Measurements from ENCODE around the gene ETS2. TPM values are rescaled to one million over a fixed set of nuclear protein-coding genes. Genes with fewer than 3 reads are reported as not detected.

The ETS2 gene
- total and polyA plus RNA-seq, 2 of the 4 experiments (the other 2 are of a cell fraction), result 21.3 to 21.7 TPM

DNA sequence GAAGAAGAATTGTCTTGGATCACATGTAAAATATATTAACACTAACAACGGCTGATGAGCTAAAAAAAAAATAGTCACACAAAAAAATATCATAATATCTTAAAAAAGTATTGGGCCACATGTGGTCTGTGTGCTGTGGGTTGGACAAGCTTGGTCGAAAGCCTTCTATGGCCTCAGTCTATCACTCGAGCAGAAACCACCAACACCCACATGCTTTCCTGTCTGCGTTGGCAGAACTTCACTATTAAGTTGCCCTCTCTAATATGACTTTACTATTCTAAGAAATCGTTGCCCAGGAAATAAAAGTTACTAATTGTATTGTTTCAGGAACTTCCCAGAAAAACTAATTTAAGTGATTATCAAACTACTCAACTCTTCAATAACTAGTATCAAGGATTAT lies 28.2 kb upstream of the ETS2 start:
- Histone ChIP-seq H3K4me3 (ENCODE audit: insufficient read depth, low read depth, low read length) (no peak overlapping the region), H2AK9ac (replicated peaks; ENCODE audit: low read depth, low read length, poor library complexity) (no peak overlapping the region), H3K27ac (ENCODE audit: insufficient read depth, low read length) (no peak overlapping the region), H3K9ac (ENCODE audit: low read depth, low read length) (no peak overlapping the region), H3K18ac (ENCODE audit: low read depth, low read length) (no peak overlapping the region), H3K14ac (replicated peaks; ENCODE audit: low read depth, low read length) (no peak overlapping the region), H4K20me1 (ENCODE audit: insufficient read depth, low read length) (no peaks in the 10 kb centered on the region), H4K91ac (ENCODE audit: insufficient read depth, low read depth, low read length) (no peak overlapping the region), H4K8ac (ENCODE audit: low read depth in 2 of 2, low read length in 2 of 2) (no peak overlapping the region), H3K36me3 (ENCODE audit: control insufficient read depth, insufficient read depth, low read length) (no peaks in the 10 kb centered on the region), H3K56ac (ENCODE audit: extremely low read depth, insufficient read depth, low read length) (no peak overlapping the region), H3K9me1 (ENCODE audit: insufficient read depth, low read length) (peaks cover 17% of the 10 kb centered on the region), H3K4ac (ENCODE audit: low read depth, low read length) (no peak overlapping the region), H3K79me1 (ENCODE audit: low read depth in 1 of 2, low read length in 2 of 2) (peaks cover 0 to 2% of the 10 kb centered on the region in 2 experiments; a peak in 1 of 4 replicates), H3K4me1 (ENCODE audit: control insufficient read depth, insufficient read depth, low read length) (peaks cover 13% of the 10 kb centered on the region), H2BK5ac (ENCODE audit: low read depth, low read length, poor library complexity, severe bottlenecking) (no peak overlapping the region), H3K9me3 (ENCODE audit: control insufficient read depth, insufficient read depth, low read length) (peaks cover 15% of the 10 kb centered on the region), H3K27me3 (ENCODE audit: control insufficient read depth, insufficient read depth, low read length) (no peaks in the 10 kb centered on the region), H3K23ac (ENCODE audit: low read depth, low read length) (no peak overlapping the region), H2BK15ac (ENCODE audit: low read depth, low read length) (no peak overlapping the region), H2BK20ac (ENCODE audit: low read depth, low read length) (no peak overlapping the region), H2AFZ (replicated peaks; ENCODE audit: low read length, poor library complexity) (no peak overlapping the region), H4K5ac (ENCODE audit: low read depth, low read length) (no peak overlapping the region), H3K4me2 (ENCODE audit: low read depth, low read length) (no peak overlapping the region), H2BK120ac (ENCODE audit: low read depth, low read length) (no peak overlapping the region), H2AK5ac (ENCODE audit: low read depth, low read length) (no peak overlapping the region)
- WGBS, 2 experiments (ENCODE audit: extremely low coverage in 2 of 2, insufficient read length in 1 of 2), result no CpG with 5 or more reads among the region's 5 CpGs
- dilution Hi-C loops (cut with HindIII; ENCODE audit: low sequenced_read_pairs, unreplicated experiment), result no loop called here
- intact Hi-C loops (cut with micrococcal nuclease), result no loop called here
- POLR2A ChIA-PET (ENCODE audit: unreplicated experiment), result no interaction called here
- TF ChIP-seq, protein P1, sequence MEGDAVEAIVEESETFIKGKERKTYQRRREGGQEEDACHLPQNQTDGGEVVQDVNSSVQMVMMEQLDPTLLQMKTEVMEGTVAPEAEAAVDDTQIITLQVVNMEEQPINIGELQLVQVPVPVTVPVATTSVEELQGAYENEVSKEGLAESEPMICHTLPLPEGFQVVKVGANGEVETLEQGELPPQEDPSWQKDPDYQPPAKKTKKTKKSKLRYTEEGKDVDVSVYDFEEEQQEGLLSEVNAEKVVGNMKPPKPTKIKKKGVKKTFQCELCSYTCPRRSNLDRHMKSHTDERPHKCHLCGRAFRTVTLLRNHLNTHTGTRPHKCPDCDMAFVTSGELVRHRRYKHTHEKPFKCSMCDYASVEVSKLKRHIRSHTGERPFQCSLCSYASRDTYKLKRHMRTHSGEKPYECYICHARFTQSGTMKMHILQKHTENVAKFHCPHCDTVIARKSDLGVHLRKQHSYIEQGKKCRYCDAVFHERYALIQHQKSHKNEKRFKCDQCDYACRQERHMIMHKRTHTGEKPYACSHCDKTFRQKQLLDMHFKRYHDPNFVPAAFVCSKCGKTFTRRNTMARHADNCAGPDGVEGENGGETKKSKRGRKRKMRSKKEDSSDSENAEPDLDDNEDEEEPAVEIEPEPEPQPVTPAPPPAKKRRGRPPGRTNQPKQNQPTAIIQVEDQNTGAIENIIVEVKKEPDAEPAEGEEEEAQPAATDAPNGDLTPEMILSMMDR (conservative IDR thresholded peaks at IDR 0.05; ENCODE audit: low read depth, low read length), result no peak
- TF ChIP-seq POLR2A (IDR thresholded peaks at IDR 0.05; ENCODE audit: low read depth, low read length), result no peak
- no peak for TF ChIP-seq MAZ (IDR thresholded peaks at IDR 0.05; ENCODE audit: borderline replicate concordance, low read depth, low read length)
- no peak for TF ChIP-seq NFE2L2 (IDR thresholded peaks at IDR 0.05; ENCODE audit: low read depth, low read length)
- no peak for TF ChIP-seq MAFK (IDR thresholded peaks at IDR 0.05; ENCODE audit: low read depth, low read length)
- no peak for TF ChIP-seq RCOR1 (IDR thresholded peaks at IDR 0.05; ENCODE audit: insufficient replicate concordance, low read length)
- no peak for TF ChIP-seq FOS (IDR thresholded peaks at IDR 0.05; ENCODE audit: low read depth, low read length)
- no peak for TF ChIP-seq BHLHE40 (IDR thresholded peaks at IDR 0.05; ENCODE audit: low read depth, low read length)
- TF ChIP-seq, protein P2, sequence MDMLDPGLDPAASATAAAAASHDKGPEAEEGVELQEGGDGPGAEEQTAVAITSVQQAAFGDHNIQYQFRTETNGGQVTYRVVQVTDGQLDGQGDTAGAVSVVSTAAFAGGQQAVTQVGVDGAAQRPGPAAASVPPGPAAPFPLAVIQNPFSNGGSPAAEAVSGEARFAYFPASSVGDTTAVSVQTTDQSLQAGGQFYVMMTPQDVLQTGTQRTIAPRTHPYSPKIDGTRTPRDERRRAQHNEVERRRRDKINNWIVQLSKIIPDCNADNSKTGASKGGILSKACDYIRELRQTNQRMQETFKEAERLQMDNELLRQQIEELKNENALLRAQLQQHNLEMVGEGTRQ (IDR thresholded peaks at IDR 0.05; ENCODE audit: low read depth, low read length), result no peak
- TF ChIP-seq CHD1 (IDR thresholded peaks at IDR 0.05; ENCODE audit: low read depth, low read length), result no peak
- CTCF ChIA-PET, result no interaction called here
- in situ Hi-C loops (cut with MboI; ENCODE audit: low sequenced_read_pairs), result no loop called here
- ATAC-seq (ENCODE audit: low read depth) (no peak), DNase-seq (no peak)
- no TSS peak for BruUV-seq (replicated peaks)

All from IMR-90 (cell line).